Neural progenitor cell (in vitro differentiated cells): ENCODE measurements around the gene REEP1. TPM values are rescaled to one million over a fixed set of nuclear protein-coding genes. Genes with fewer than 3 reads are reported as not detected.

Experiments used
- DNase-seq: peaks from one replicate; pipeline ENCODE4 v3.0.0-alpha.2; 2016; ENCODE audit warnings: low spot score
- H2AFZ ChIP-seq: fragments of 200-600 bp; sonication (generic); replicated peaks from 2 replicates; pipeline ENCODE4 v1.6.1; 2016; ENCODE audit warnings: antibody characterized with exemption
- H3F3A ChIP-seq: fragments of 200-600 bp; sonication (generic); 2 replicates; pipeline ENCODE4 v1.6.1; 2016; ENCODE audit warnings: antibody characterized with exemption, low read depth
- H3K27ac ChIP-seq: fragments of 200-600 bp; sonication (generic); 2 replicates; pipeline ENCODE4 v1.5.1; 2016; ENCODE audit warnings: mild to moderate bottlenecking
- H3K27me3 ChIP-seq: fragments of 200-600 bp; sonication (generic); 2 replicates; pipeline ENCODE4 v1.6.1; 2016; ENCODE audit warnings: mild to moderate bottlenecking, moderate library complexity
- H3K36me3 ChIP-seq: fragments of 200-600 bp; sonication (generic); 2 replicates; pipeline ENCODE4 v1.5.1; 2016
- H3K4me1 ChIP-seq: fragments of 200-600 bp; sonication (generic); 2 replicates; pipeline ENCODE4 v1.6.1; 2016; ENCODE audit warnings: mixed run types
- H3K4me2 ChIP-seq: fragments of 200-600 bp; sonication (generic); 2 replicates; pipeline ENCODE4 v1.6.1; 2016
- H3K4me3 ChIP-seq: fragments of 200-600 bp; sonication (generic); 2 replicates; pipeline ENCODE4 v1.5.1; 2016
- H3K79me2 ChIP-seq: fragments of 200-600 bp; sonication (generic); 2 replicates; pipeline ENCODE4 v1.6.1; 2016; ENCODE audit warnings: low read depth
- H3K9ac ChIP-seq: fragments of 200-600 bp; sonication (generic); 2 replicates; pipeline ENCODE4 v1.6.1; 2016
- H3K9me3 ChIP-seq: fragments of 200-600 bp; sonication (generic); 2 replicates; pipeline ENCODE4 v1.5.1; 2016; ENCODE audit warnings: low read depth
- H4K20me1 ChIP-seq: fragments of 200-600 bp; sonication (generic); 2 replicates; pipeline ENCODE4 v1.6.1; 2016; ENCODE audit warnings: low read depth
- H3K27ac Mint-ChIP-seq: 3 replicates; pipeline ENCODE4 v1.8.0; 2021; ENCODE audit warnings: mixed read lengths
- H3K27me3 Mint-ChIP-seq: 2 replicates; pipeline ENCODE4 v1.8.0; 2022; ENCODE audit warnings: low read depth, mild to moderate bottlenecking, inconsistent platforms, moderate library complexity, mixed read lengths; ENCODE audit not compliant: insufficient read depth
- H3K36me3 Mint-ChIP-seq: 3 replicates; pipeline ENCODE4 v1.8.0; 2021; ENCODE audit warnings: mixed read lengths
- H3K4me1 Mint-ChIP-seq: 3 replicates; pipeline ENCODE4 v1.8.0; 2021; ENCODE audit warnings: mixed read lengths
- H3K4me3 Mint-ChIP-seq: 3 replicates; pipeline ENCODE4 v1.8.0; 2021; ENCODE audit warnings: mild to moderate bottlenecking, moderate library complexity, mixed read lengths
- H3K9me3 Mint-ChIP-seq: 3 replicates; pipeline ENCODE4 v1.8.0; 2020; ENCODE audit warnings: mixed read lengths
- EZH2 ChIP-seq: fragments of 200-600 bp; sonication (generic); IDR thresholded peaks from 2 replicates; pipeline ENCODE4 v1.6.1; 2017; ENCODE audit warnings: antibody characterized with exemption, mild to moderate bottlenecking, moderate library complexity
- EZH2phosphoT487 ChIP-seq: fragments of 200-600 bp; sonication (generic); IDR thresholded peaks from 2 replicates; pipeline ENCODE4 v1.6.1; 2017; ENCODE audit warnings: antibody characterized with exemption
- total RNA-seq: library from RNA; depleted of rRNA; stranded (reverse); fragments of >200 nt; gene quantifications from 2 replicates; pipeline ENCODE4 v1.2.3, GENCODE V29; 2015; ENCODE audit warnings: low replicate concordance
- TF ChIP-seq, protein P1 (sequence below): fragments of 200-600 bp; sonication (generic); IDR thresholded peaks from 2 replicates; pipeline ENCODE4 v1.5.1; 2017; ENCODE audit warnings: antibody characterized with exemption, mild to moderate bottlenecking

Gene REEP1
- total RNA-seq, 1 donor from 2014 or later: 0.88 TPM

DNA sequence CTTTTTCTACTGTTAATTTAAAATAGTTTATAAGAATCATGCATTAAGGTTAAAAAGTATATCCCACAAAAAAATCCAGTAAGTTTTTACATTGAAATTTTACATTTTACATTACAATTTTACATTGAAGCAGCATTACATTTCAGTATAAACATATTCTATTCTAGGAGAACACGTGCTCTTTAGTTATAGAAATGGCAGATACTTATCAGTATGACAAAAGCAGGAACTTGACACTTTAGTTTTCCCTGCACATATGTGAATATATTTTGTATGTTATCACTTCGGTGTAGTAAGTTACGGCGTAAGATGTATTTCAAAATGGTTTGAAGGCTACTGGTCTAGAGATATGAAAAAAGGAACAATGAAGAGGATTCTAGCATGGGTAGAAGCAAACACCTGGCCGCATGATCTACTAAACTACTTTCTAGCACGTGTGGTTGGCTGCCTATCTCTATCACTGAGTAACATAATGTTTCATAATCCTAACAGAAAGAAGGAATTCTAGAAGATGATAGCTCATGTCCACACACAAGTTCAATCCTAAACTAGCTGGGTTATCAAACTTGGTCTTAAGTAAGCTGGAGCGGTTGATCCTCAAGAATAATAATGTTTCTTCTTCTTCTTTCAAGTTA lies 147.5 kb downstream of the REEP1 start:
- no peaks in the 10 kb centered on the region for H3K9me3 Mint-ChIP-seq
- peaks cover 5% of the 10 kb centered on the region for H3F3A ChIP-seq
- H3K27ac ChIP-seq: no peak overlapping the region
- H3K36me3 ChIP-seq: no peaks in the 10 kb centered on the region
- H3K79me2 ChIP-seq: peaks cover 99% of the 10 kb centered on the region
- TF ChIP-seq, protein P1, sequence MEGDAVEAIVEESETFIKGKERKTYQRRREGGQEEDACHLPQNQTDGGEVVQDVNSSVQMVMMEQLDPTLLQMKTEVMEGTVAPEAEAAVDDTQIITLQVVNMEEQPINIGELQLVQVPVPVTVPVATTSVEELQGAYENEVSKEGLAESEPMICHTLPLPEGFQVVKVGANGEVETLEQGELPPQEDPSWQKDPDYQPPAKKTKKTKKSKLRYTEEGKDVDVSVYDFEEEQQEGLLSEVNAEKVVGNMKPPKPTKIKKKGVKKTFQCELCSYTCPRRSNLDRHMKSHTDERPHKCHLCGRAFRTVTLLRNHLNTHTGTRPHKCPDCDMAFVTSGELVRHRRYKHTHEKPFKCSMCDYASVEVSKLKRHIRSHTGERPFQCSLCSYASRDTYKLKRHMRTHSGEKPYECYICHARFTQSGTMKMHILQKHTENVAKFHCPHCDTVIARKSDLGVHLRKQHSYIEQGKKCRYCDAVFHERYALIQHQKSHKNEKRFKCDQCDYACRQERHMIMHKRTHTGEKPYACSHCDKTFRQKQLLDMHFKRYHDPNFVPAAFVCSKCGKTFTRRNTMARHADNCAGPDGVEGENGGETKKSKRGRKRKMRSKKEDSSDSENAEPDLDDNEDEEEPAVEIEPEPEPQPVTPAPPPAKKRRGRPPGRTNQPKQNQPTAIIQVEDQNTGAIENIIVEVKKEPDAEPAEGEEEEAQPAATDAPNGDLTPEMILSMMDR: no peak
- no peak for TF ChIP-seq EZH2
- TF ChIP-seq EZH2phosphoT487: no peak
- H4K20me1 ChIP-seq: peaks cover 70% of the 10 kb centered on the region
- no peak overlapping the region for H2AFZ ChIP-seq
- H3K4me1 ChIP-seq: peaks cover 7% of the 10 kb centered on the region
- no peak overlapping the region for H3K9ac ChIP-seq
- no peak overlapping the region for H3K4me3 ChIP-seq
- no peaks in the 10 kb centered on the region for H3K9me3 ChIP-seq
- no peaks in the 10 kb centered on the region for H3K27me3 ChIP-seq
- peaks cover 2% of the 10 kb centered on the region for H3K27me3 Mint-ChIP-seq
- no peak overlapping the region for H3K27ac Mint-ChIP-seq
- H3K4me2 ChIP-seq: no peak overlapping the region
- no peak for DNase-seq
- H3K36me3 Mint-ChIP-seq: peaks cover 14% of the 10 kb centered on the region
- H3K4me3 Mint-ChIP-seq: no peak overlapping the region
- H3K4me1 Mint-ChIP-seq: peaks cover 23% of the 10 kb centered on the region

DNA sequence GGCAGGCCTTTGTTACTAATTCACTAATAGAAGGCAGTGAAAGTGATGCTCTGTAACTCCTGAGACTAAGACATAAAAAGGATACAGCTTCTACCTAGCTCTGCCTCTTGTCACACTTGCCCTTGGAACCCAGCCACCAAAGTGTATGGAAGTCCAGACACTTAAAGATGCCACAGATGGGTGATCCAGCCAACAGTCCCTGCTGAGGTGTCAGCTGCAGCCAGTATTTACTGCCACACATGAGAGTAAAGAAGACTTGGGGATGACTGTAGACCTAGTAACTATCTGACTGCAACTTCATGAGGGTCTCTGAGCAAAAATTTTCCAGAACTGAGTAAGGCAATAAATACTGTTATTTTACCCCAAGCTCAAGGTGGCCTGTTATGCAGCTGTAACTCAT lies 151.0 kb downstream of the REEP1 start:
- Mint-ChIP-seq H3K9me3 (no peaks in the 10 kb centered on the region), H3K36me3 (peaks cover 11% of the 10 kb centered on the region), H3K27me3 (peaks cover 2% of the 10 kb centered on the region), H3K4me1 (peaks cover 3% of the 10 kb centered on the region), H3K4me3 (peak overlapping the region; percentile 41), H3K27ac (peak overlapping the region; percentile 55)
- no peak for DNase-seq
- no peak overlapping the region for H2AFZ ChIP-seq
- H4K20me1 ChIP-seq: peaks cover 73% of the 10 kb centered on the region
- TF ChIP-seq, protein P1: no peak
- TF ChIP-seq EZH2: no peak
- TF ChIP-seq EZH2phosphoT487: no peak
- H3K4me3 ChIP-seq: no peak overlapping the region
- no peaks in the 10 kb centered on the region for H3K27me3 ChIP-seq
- H3K4me1 ChIP-seq: no peaks in the 10 kb centered on the region
- no peak overlapping the region for H3K9ac ChIP-seq
- H3K36me3 ChIP-seq: no peaks in the 10 kb centered on the region
- H3K27ac ChIP-seq: no peak overlapping the region
- H3F3A ChIP-seq: no peaks in the 10 kb centered on the region
- peaks cover 100% of the 10 kb centered on the region for H3K79me2 ChIP-seq
- no peaks in the 10 kb centered on the region for H3K9me3 ChIP-seq
- H3K4me2 ChIP-seq: no peak overlapping the region

DNA sequence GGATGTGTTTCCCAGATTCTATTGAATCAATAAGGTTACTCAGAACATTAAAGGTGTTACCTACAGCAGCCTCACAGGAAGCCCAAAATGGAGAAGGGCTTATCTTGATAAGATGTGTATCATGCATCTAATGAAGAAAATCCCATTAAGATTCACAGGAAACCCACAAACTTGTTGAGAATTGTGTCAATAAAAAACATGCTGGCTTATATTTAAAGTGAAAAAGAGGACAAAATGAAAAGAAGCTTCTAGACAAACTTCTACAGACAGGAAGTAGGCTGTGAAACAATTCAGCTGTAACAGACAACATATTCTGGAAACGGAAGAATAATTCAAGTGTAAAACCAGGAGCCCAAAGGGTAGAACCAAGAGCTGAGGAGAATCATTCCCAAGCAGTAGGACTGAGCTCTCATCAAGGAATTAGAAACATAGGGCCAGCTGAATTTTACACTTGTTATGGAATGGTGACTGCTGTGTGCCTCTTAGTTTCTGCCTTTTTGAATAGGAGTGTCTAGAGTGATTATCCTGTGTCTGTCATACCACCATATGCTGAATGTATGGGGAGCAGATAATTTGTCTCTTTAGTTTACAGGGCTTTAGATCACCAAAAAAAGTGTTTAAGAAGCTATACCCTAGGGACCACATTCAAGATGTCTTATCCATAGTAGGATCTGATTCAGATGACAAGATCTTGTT lies 151.8 kb downstream of the REEP1 start:
- Histone ChIP-seq H3K27me3 (no peaks in the 10 kb centered on the region), H3K79me2 (peaks cover 100% of the 10 kb centered on the region), H3K4me3 (no peak overlapping the region), H3K9ac (no peak overlapping the region), H3K36me3 (no peaks in the 10 kb centered on the region), H3K9me3 (no peaks in the 10 kb centered on the region), H4K20me1 (peaks cover 77% of the 10 kb centered on the region), H3K4me1 (no peaks in the 10 kb centered on the region), H3K4me2 (no peak overlapping the region), H2AFZ (no peak overlapping the region), H3K27ac (no peak overlapping the region), H3F3A (no peaks in the 10 kb centered on the region)
- H3K9me3 Mint-ChIP-seq: no peaks in the 10 kb centered on the region
- no peak for DNase-seq
- TF ChIP-seq EZH2phosphoT487 (no peak), EZH2 (no peak)
- TF ChIP-seq, protein P1: no peak
- peaks cover 2% of the 10 kb centered on the region for H3K27me3 Mint-ChIP-seq
- no peak overlapping the region for H3K27ac Mint-ChIP-seq
- no peak overlapping the region for H3K4me3 Mint-ChIP-seq
- peaks cover 8% of the 10 kb centered on the region for H3K36me3 Mint-ChIP-seq
- peaks cover 3% of the 10 kb centered on the region for H3K4me1 Mint-ChIP-seq
